Limb (tissue), 2 donors: ENCODE results near the gene B3GAT1.

Source experiments
- DNase-seq, 2 donors: peaks; one replicate each; pipeline ENCODE4 v3.0.0-alpha.2; 2016; ENCODE audit errors: extremely low spot score in 2 of 2

Gene B3GAT1

GRCh38 chr11:134373591-134374052, 38.4 kb downstream of the B3GAT1 start:
- DNase-seq: no peak

- no peak for DNase-seq
These were observed 39.1 kb downstream of the B3GAT1 start for GRCh38 chr11:134372961-134373360.

GRCh38 chr11:134372536-134372935, 39.5 kb downstream of the B3GAT1 start:
- DNase-seq: no peak

GRCh38 chr11:134371436-134372185, 40.4 kb downstream of the B3GAT1 start:
- DNase-seq: no peak

- DNase-seq: no peak
These were observed 41.3 kb downstream of the B3GAT1 start for GRCh38 chr11:134370526-134371435.

- DNase-seq: no peak
These were observed 42.2 kb downstream of the B3GAT1 start for GRCh38 chr11:134369656-134370525.

GRCh38 chr11:134367781-134368180, 44.3 kb downstream of the B3GAT1 start:
- no peak for DNase-seq

GRCh38 chr11:134366254-134366653, 45.8 kb downstream of the B3GAT1 start:
- DNase-seq: no peak

GRCh38 chr11:134365011-134365925, 46.8 kb downstream of the B3GAT1 start:
- no peak for DNase-seq

GRCh38 chr11:134364261-134364660, 47.8 kb downstream of the B3GAT1 start:
- no peak for DNase-seq

- no peak for DNase-seq
These were observed 48.5 kb downstream of the B3GAT1 start for GRCh38 chr11:134363592-134363991.

GRCh38 chr11:134363161-134363560, 48.9 kb downstream of the B3GAT1 start:
- DNase-seq: no peak

GRCh38 chr11:134362192-134362901, 49.7 kb downstream of the B3GAT1 start:
- no peak for DNase-seq

GRCh38 chr11:134361661-134362060, 50.4 kb downstream of the B3GAT1 start:
- no peak for DNase-seq

GRCh38 chr11:134360050-134360835, 51.8 kb downstream of the B3GAT1 start:
- peak; percentile 79 to 94 for DNase-seq

- DNase-seq: no peak
These were observed 52.4 kb downstream of the B3GAT1 start for GRCh38 chr11:134359646-134360045.

- no peak for DNase-seq
These were observed 53.1 kb downstream of the B3GAT1 start for GRCh38 chr11:134358856-134359490.

GRCh38 chr11:134358165-134358855, 53.7 kb downstream of the B3GAT1 start:
- DNase-seq: no peak
